ENCODE data around the gene DES. TPM values are rescaled to one million over a fixed set of nuclear protein-coding genes. Genes with fewer than 3 reads are reported as not detected.
A peak's percentile ranks its signal among the peaks of the same experiment; 100 is the strongest.

Gene DES
- polyA plus RNA-seq, 1 experiment = 7.0 TPM

GRCh38 chr2:219475697-219476651 lies 57.8 kb downstream of the DES start:
- ChIA-PET CTCF (interaction anchor here (0.8 to 4.5 kb wide), 21 partner anchors 8 to 72 kb away, joined by 3 to 31 read pairs (median 5); partner anchors contain the start of gene GMPPA), POLR2A (no interaction called here)
- DNase-seq (ENCODE audit: low read depth) = no peak
- no peaks in the 10 kb centered on the region for H3K27me3 ChIP-seq (ENCODE audit: control insufficient read depth, insufficient read depth, low read length)
- no peak overlapping the region for H3K4me3 ChIP-seq (ENCODE audit: low read depth, low read length)
- peaks cover 36% of the 10 kb centered on the region for H3K36me3 ChIP-seq (ENCODE audit: control insufficient read depth, insufficient read depth, low read length)
- peak; percentile 93 for TF ChIP-seq CTCF (IDR thresholded peaks at IDR 0.05; ENCODE audit: insufficient read depth, low read depth, low read length)

Other genes starting within 250 kb of the DES start
- gene SLC23A3, start 248.3 kb upstream of the DES start, polyA plus RNA-seq (2011; rRNA removed) = 1.1 and 1.3 TPM in 2 replicates
- gene CNPPD1, start 241.5 kb upstream of the DES start, polyA plus RNA-seq (2011; rRNA removed) = 43.5 and 66.9 TPM in 2 replicates
- gene RETREG2, start 240.1 kb upstream of the DES start, polyA plus RNA-seq (2011; rRNA removed) = 95.9 and 131 TPM in 2 replicates
- gene ZFAND2B, start 211.6 kb upstream of the DES start, polyA plus RNA-seq (2011; rRNA removed) = 45.6 and 62.9 TPM in 2 replicates
- 20.3 and 33.4 TPM in 2 replicates for gene ABCB6, start 199.4 kb upstream of the DES start, polyA plus RNA-seq (2011; rRNA removed)
- 105 and 132 TPM in 2 replicates for gene ATG9A, start 188.7 kb upstream of the DES start, polyA plus RNA-seq (2011; rRNA removed)
- 30.0 and 37.7 TPM in 2 replicates for gene ANKZF1, start 188.6 kb upstream of the DES start, polyA plus RNA-seq (2011; rRNA removed)
- gene GLB1L, start 172.9 kb upstream of the DES start, polyA plus RNA-seq (2011; rRNA removed) = 9.4 and 9.5 TPM in 2 replicates
- 41.6 and 64.2 TPM in 2 replicates for gene STK16, start 172.9 kb upstream of the DES start, polyA plus RNA-seq (2011; rRNA removed)
- not detected in 2 replicates for gene TUBA4B, start 165.1 kb upstream of the DES start, polyA plus RNA-seq (2011; rRNA removed)
- gene TUBA4A, start 164.5 kb upstream of the DES start, polyA plus RNA-seq (2011; rRNA removed) = 16.8 and 23.0 TPM in 2 replicates
- gene DNAJB2, start 139.0 kb upstream of the DES start, polyA plus RNA-seq (2011; rRNA removed) = 45.0 and 57.3 TPM in 2 replicates
- 3.2 and 7.0 TPM in 2 replicates for gene PTPRN, start 109.0 kb upstream of the DES start, polyA plus RNA-seq (2011; rRNA removed)
- gene RESP18, start 85.6 kb upstream of the DES start, polyA plus RNA-seq (2011; rRNA removed) = not detected in 2 replicates
- 69.2 and 134 TPM in 2 replicates for gene DNPEP, start 30.5 kb upstream of the DES start, polyA plus RNA-seq (2011; rRNA removed)
- 47.0 and 69.9 TPM in 2 replicates for gene SPEG, start 16.5 kb downstream of the DES start, polyA plus RNA-seq (2011; rRNA removed)
- gene GMPPA, start 80.5 kb downstream of the DES start, polyA plus RNA-seq (2011; rRNA removed) = 123 and 171 TPM in 2 replicates
- 0.04 and 0.09 TPM in 2 replicates for gene ASIC4, start 96.1 kb downstream of the DES start, polyA plus RNA-seq (2011; rRNA removed)
- 65.0 and 119 TPM in 2 replicates for gene CHPF, start 125.4 kb downstream of the DES start, polyA plus RNA-seq (2011; rRNA removed)
- 2.5 and 4.0 TPM in 2 replicates for gene TMEM198, start 125.7 kb downstream of the DES start, polyA plus RNA-seq (2011; rRNA removed)
- 47.2 and 75.9 TPM in 2 replicates for gene OBSL1, start 153.2 kb downstream of the DES start, polyA plus RNA-seq (2011; rRNA removed)
- 0.94 and 1.5 TPM in 2 replicates for gene INHA, start 153.9 kb downstream of the DES start, polyA plus RNA-seq (2011; rRNA removed)
- 11.3 and 21.0 TPM in 2 replicates for gene STK11IP, start 179.5 kb downstream of the DES start, polyA plus RNA-seq (2011; rRNA removed)
- gene SLC4A3, start 209.3 kb downstream of the DES start, polyA plus RNA-seq (2011; rRNA removed) = 7.6 and 12.1 TPM in 2 replicates

Measured in BJ (cell line).